ENCODE data around the gene CLDN7. TPM values are rescaled to one million over a fixed set of nuclear protein-coding genes. Genes with fewer than 3 reads are reported as not detected.
A peak's percentile ranks its signal among the peaks of the same experiment; 100 is the strongest.

The CLDN7 gene
- total RNA-seq, 3 donors from 2014 or later (not counting 1 experiment from before 2014, with no cell fraction given): 0.99 to 1.8 (median 1.7) TPM

DNA sequence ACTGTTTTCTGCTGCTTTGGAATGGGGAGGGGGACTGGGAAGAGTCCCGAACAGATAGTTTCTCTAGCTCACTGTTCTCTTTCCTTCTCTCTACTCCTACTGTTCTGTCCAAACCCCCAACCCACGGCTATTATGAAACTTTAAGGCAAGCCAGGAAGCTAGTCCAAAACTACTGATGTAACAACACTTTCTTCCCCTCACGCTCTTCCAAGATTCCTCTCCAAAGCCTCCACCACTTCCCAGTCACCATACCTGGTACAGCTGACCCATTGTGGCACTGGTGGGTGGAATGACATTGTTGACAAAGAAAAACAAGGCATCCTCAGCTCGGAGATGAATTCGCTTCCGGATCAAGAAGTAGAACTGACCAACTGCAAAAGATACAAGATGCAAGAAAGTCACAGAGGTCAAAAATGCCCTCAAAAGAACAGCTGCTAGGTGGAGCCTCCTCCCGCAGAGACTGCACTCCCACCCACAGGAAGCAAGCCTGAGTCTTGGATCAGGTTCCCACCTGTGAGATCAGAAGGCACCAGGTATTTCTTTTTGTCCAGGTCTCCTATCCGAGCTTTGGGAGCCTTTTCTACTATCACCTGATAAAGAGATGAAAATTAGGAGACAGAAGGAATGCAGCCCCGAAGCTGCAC lies 21.1 kb downstream of the CLDN7 start:
- DNase-seq: no peak
- no peaks in the 10 kb centered on the region for H3K36me3 Mint-ChIP-seq
- peak overlapping the region; percentile 95 for H3K4me3 Mint-ChIP-seq
- peak overlapping the region; percentile 97 to 99 for H3K27ac Mint-ChIP-seq
- peaks cover 39% of the 10 kb centered on the region for H3K4me1 ChIP-seq (ENCODE audit: control insufficient read depth, insufficient read depth, low read length)
- peaks cover 31% of the 10 kb centered on the region for H3K36me3 ChIP-seq (ENCODE audit: control insufficient read depth, insufficient read depth, low read length)
- no peaks in the 10 kb centered on the region for H3K9me3 ChIP-seq (ENCODE audit: control insufficient read depth, insufficient read depth, low read length)
- TF ChIP-seq, protein P1, sequence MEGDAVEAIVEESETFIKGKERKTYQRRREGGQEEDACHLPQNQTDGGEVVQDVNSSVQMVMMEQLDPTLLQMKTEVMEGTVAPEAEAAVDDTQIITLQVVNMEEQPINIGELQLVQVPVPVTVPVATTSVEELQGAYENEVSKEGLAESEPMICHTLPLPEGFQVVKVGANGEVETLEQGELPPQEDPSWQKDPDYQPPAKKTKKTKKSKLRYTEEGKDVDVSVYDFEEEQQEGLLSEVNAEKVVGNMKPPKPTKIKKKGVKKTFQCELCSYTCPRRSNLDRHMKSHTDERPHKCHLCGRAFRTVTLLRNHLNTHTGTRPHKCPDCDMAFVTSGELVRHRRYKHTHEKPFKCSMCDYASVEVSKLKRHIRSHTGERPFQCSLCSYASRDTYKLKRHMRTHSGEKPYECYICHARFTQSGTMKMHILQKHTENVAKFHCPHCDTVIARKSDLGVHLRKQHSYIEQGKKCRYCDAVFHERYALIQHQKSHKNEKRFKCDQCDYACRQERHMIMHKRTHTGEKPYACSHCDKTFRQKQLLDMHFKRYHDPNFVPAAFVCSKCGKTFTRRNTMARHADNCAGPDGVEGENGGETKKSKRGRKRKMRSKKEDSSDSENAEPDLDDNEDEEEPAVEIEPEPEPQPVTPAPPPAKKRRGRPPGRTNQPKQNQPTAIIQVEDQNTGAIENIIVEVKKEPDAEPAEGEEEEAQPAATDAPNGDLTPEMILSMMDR (IDR thresholded peaks at IDR 0.05): no peak
- intact Hi-C loops (cut with micrococcal nuclease): no loop called here
- no peak for ATAC-seq
- no peaks in the 10 kb centered on the region for H3K9me3 Mint-ChIP-seq
- no peaks in the 10 kb centered on the region for H3K27me3 ChIP-seq (ENCODE audit: control insufficient read depth, insufficient read depth, low read length)
- H3K4me3 ChIP-seq (ENCODE audit: low read length): peak overlapping the region; percentile 89
- WGBS (ENCODE audit: insufficient coverage): 65% methylated on average over 9 of the region's 9 CpGs
- peaks cover 49 to 61% of the 10 kb centered on the region in 2 donors for H3K4me1 Mint-ChIP-seq
- peak overlapping the region; percentile 83 for H3K27ac ChIP-seq (ENCODE audit: low read length)
- no peaks in the 10 kb centered on the region for H3K27me3 Mint-ChIP-seq (ENCODE audit: low read depth in 2 of 2)

DNA sequence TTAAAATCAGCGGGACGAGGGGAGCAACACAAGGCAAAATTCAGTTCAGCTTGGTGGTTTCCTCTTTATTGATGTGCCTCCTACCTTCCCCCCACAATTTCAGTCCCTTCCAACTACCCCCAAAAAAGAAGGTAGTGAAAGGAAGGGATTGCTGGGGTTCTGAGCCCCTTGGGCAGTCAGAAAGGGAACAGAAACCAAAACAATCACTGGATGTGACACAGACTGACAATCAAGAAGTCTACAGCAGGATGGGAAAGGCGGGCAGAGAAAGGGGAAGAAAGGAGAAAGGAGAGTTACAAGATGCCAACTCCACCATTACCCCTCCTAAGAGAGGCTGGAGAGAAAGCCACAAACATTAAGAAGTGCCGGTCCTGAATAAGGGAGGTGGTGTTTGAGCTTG lies 21.9 kb downstream of the CLDN7 start:
- 52% methylated on average over 2 of the region's 4 CpGs for WGBS (ENCODE audit: insufficient coverage)
- Mint-ChIP-seq H3K36me3 (no peaks in the 10 kb centered on the region), H3K9me3 (no peaks in the 10 kb centered on the region), H3K4me3 (peak overlapping the region; percentile 96), H3K4me1 (peaks cover 55 to 68% of the 10 kb centered on the region in 2 donors), H3K27ac (peak overlapping the region; percentile 97 to 99), H3K27me3 (ENCODE audit: low read depth in 2 of 2) (no peaks in the 10 kb centered on the region)
- DNase-seq (no peak), ATAC-seq (no peak)
- TF ChIP-seq, protein P1 (IDR thresholded peaks at IDR 0.05): no peak
- Histone ChIP-seq H3K4me1 (ENCODE audit: control insufficient read depth, insufficient read depth, low read length) (peaks cover 46% of the 10 kb centered on the region), H3K9me3 (ENCODE audit: control insufficient read depth, insufficient read depth, low read length) (no peaks in the 10 kb centered on the region), H3K4me3 (ENCODE audit: low read length) (no peak overlapping the region), H3K27ac (ENCODE audit: low read length) (peak overlapping the region; percentile 83), H3K27me3 (ENCODE audit: control insufficient read depth, insufficient read depth, low read length) (no peaks in the 10 kb centered on the region), H3K36me3 (ENCODE audit: control insufficient read depth, insufficient read depth, low read length) (peaks cover 31% of the 10 kb centered on the region)
- intact Hi-C loops (cut with micrococcal nuclease): no loop called here

DNA sequence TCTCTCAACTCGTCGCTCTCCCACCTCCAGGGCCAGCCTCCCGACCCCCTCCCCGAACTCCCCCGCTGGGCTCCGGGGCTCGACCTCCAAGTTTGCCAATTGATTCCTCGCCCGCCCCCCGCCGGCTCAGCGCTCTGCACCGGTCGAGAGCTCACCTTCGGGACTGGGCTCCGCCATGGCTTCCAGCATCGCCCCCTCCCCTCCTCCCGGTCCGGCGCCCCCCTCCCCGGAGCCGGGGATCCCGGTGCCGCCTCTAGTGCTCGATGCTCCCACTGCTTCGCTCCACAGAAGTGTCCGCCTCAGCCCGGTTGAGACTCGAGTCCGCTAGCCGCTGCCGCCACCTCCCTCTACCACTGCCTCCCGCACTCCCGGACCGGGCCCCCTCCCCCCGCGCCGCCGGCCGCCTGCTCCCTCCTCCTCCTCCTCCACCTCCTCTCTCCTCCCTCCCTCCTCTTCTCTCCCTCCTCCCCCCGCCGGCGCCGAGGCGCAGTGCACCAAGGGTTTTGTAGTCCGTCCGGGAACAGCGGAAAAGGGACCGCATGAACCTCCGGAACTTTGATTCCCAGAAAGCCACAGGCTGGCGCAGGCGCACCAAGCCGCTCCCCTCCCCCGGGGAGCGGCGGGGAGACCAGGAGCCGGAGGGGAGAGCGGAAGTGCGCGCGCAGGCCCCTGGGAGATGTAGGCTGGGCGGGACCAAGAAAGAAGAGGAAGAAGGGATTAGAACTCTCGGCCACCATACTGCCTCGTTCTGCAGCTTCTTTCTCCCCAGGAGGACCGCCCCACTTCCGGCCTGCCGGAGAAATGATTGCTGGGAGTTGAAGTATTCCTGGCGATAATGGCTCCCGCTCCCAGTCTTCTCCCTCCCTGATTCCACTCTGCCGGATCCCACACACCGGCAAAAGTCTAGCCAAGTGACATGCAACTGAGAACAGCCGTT lies 22.9 kb downstream of the CLDN7 start, which contains the start of gene PHF23:
Gene PHF23, minus strand, starts transcription at position 367 of the 937 bp plus-strand sequence. Its CDS starts 178 bp downstream, at position 189.
- no peaks in the 10 kb centered on the region for H3K27me3 Mint-ChIP-seq (ENCODE audit: low read depth in 2 of 2)
- H3K4me1 Mint-ChIP-seq: peaks cover 61 to 77% of the 10 kb centered on the region in 2 donors
- H3K9me3 Mint-ChIP-seq: no peaks in the 10 kb centered on the region
- Histone ChIP-seq H3K36me3 (ENCODE audit: control insufficient read depth, insufficient read depth, low read length) (peaks cover 30% of the 10 kb centered on the region), H3K4me1 (ENCODE audit: control insufficient read depth, insufficient read depth, low read length) (peaks cover 53% of the 10 kb centered on the region), H3K27ac (ENCODE audit: low read length) (peak within 1 kb of the TSS; percentile 80), H3K27me3 (ENCODE audit: control insufficient read depth, insufficient read depth, low read length) (no peaks in the 10 kb centered on the region), H3K9me3 (ENCODE audit: control insufficient read depth, insufficient read depth, low read length) (no peaks in the 10 kb centered on the region), H3K4me3 (ENCODE audit: low read length) (peak within 1 kb of the TSS; percentile 87)
- H3K27ac Mint-ChIP-seq: peak within 1 kb of the TSS; percentile 97 to 99
- ATAC-seq (peak; percentile 56 to 77 (median 68)), DNase-seq (peak; percentile 85 to 99)
- TF ChIP-seq, protein P1 (IDR thresholded peaks at IDR 0.05): no peak
- H3K4me3 Mint-ChIP-seq: peak within 1 kb of the TSS; percentile 96
- under 1% methylated on average over 72 of the region's 72 CpGs for WGBS (ENCODE audit: insufficient coverage)
- H3K36me3 Mint-ChIP-seq: no peaks in the 10 kb centered on the region
- intact Hi-C loops (cut with micrococcal nuclease): loop anchor here (2.0 kb wide), 1 partner anchor 13 kb away; the partner anchor contains the start of gene ELP5

All from natural killer cell (primary cell).